Activated CD4-positive, alpha-beta memory T cell treated with anti-CD3 and anti-CD28 coated beads, Interleukin-2, amount 10 ng/mL, durations not matched to agents 7 days and 5 days (primary cell): ENCODE measurements around the gene SNX8. TPM values are rescaled to one million over a fixed set of nuclear protein-coding genes. Genes with fewer than 3 reads are reported as not detected.

Source experiments
- CTCF ChIA-PET: fragments of 350-600 bp; sonication (Branson Sonifier 250); formaldehyde crosslinking; loops from one replicate; lab custom pipeline; 2021; ENCODE audit warnings: antibody characterized with exemption, inconsistent platforms; lab: Charles Lee
- POLR2A ChIA-PET: fragments of 350-600 bp; sonication (Branson Sonifier 250); formaldehyde crosslinking; loops from one replicate; lab custom pipeline; 2021; ENCODE audit warnings: antibody characterized with exemption; lab: Charles Lee
- DNase-seq: peaks from one replicate; pipeline ENCODE4 v3.0.0-alpha.2; 2020
- H3K27ac Mint-ChIP-seq: one replicate; pipeline ENCODE4 v1.8.0; 2021; ENCODE audit warnings: mild to moderate bottlenecking, mixed read lengths
- H3K27me3 Mint-ChIP-seq: one replicate; pipeline ENCODE4 v1.8.0; 2021; ENCODE audit warnings: mixed read lengths
- H3K36me3 Mint-ChIP-seq: one replicate; pipeline ENCODE4 v1.8.0; 2021; ENCODE audit warnings: low read depth, mixed read lengths
- H3K4me1 Mint-ChIP-seq: one replicate; pipeline ENCODE4 v1.8.0; 2021; ENCODE audit warnings: mixed read lengths
- H3K4me3 Mint-ChIP-seq: one replicate; pipeline ENCODE4 v1.8.0; 2021; ENCODE audit warnings: mild to moderate bottlenecking, mixed read lengths
- H3K9me3 Mint-ChIP-seq: one replicate; pipeline ENCODE4 v1.8.0; 2021; ENCODE audit warnings: mixed read lengths
- total RNA-seq, 2 experiments: library from RNA; stranded (reverse); gene quantifications; one replicate each; pipeline ENCODE4 v1.2.3, GENCODE V29; 2021

The SNX8 gene
- total RNA-seq, 2 experiments from 2014 or later, result 22.4 to 26.8 TPM

- no peaks in the 10 kb centered on the region for H3K27me3 Mint-ChIP-seq
- peaks cover 34% of the 10 kb centered on the region for H3K4me1 Mint-ChIP-seq
- peaks cover 12% of the 10 kb centered on the region for H3K36me3 Mint-ChIP-seq
- no peak for DNase-seq
- POLR2A ChIA-PET, result no interaction called here
- CTCF ChIA-PET, result interaction anchor here (1.3 kb wide), 1 partner anchor 96 kb away, joined by 3 read pairs; no protein-coding TSS in a partner anchor
- H3K4me3 Mint-ChIP-seq, result no peak overlapping the region
- H3K27ac Mint-ChIP-seq, result no peak overlapping the region
- H3K9me3 Mint-ChIP-seq, result no peaks in the 10 kb centered on the region
These were observed 62.1 kb downstream of the SNX8 start for GRCh38 chr7:2251841-2252771.

- Mint-ChIP-seq H3K9me3 (no peaks in the 10 kb centered on the region), H3K27ac (no peak overlapping the region), H3K4me1 (peaks cover 34% of the 10 kb centered on the region), H3K36me3 (peaks cover 12% of the 10 kb centered on the region), H3K4me3 (no peak overlapping the region), H3K27me3 (no peaks in the 10 kb centered on the region)
- no peak for DNase-seq
- ChIA-PET CTCF (interaction anchor here (1.3 kb wide), 1 partner anchor 97 kb away, joined by 3 read pairs; no protein-coding TSS in a partner anchor), POLR2A (interaction anchor here (1.0 kb wide), 1 partner anchor 9 kb away, joined by 5 read pairs; the partner anchor contains the start of genes MRM2 and NUDT1)
These were observed 62.9 kb downstream of the SNX8 start for GRCh38 chr7:2251381-2251780.

GRCh38 chr7:2249744-2250323, 64.4 kb downstream of the SNX8 start:
- H3K9me3 Mint-ChIP-seq, result no peaks in the 10 kb centered on the region
- peaks cover 16% of the 10 kb centered on the region for H3K36me3 Mint-ChIP-seq
- CTCF ChIA-PET, result interaction anchor here (0.6 to 2.3 kb wide), 2 partner anchors 34 to 98 kb away, joined by 3 to 17 read pairs; no protein-coding TSS in a partner anchor
- no peaks in the 10 kb centered on the region for H3K27me3 Mint-ChIP-seq
- H3K4me3 Mint-ChIP-seq, result no peak overlapping the region
- peak overlapping the region; percentile 62 for H3K27ac Mint-ChIP-seq
- H3K4me1 Mint-ChIP-seq, result peaks cover 36% of the 10 kb centered on the region
- POLR2A ChIA-PET, result interaction anchor here (2.3 kb wide), 1 partner anchor 18 kb away, joined by 6 read pairs; no protein-coding TSS in a partner anchor
- no peak for DNase-seq

GRCh38 chr7:2248984-2249694, 65.1 kb downstream of the SNX8 start:
- peak overlapping the region; percentile 62 for H3K27ac Mint-ChIP-seq
- H3K4me1 Mint-ChIP-seq, result peaks cover 40% of the 10 kb centered on the region
- peaks cover 16% of the 10 kb centered on the region for H3K36me3 Mint-ChIP-seq
- H3K4me3 Mint-ChIP-seq, result peak overlapping the region; percentile 10
- no peaks in the 10 kb centered on the region for H3K9me3 Mint-ChIP-seq
- H3K27me3 Mint-ChIP-seq, result no peaks in the 10 kb centered on the region
- POLR2A ChIA-PET, result interaction anchor here (1.4 to 2.3 kb wide), 2 partner anchors 17 to 35 kb away, joined by 5 to 6 read pairs; no protein-coding TSS in a partner anchor
- peak; percentile 44 for DNase-seq
- CTCF ChIA-PET, result interaction anchor here (0.6 to 2.3 kb wide), 6 partner anchors 10 to 643 kb away, joined by 3 to 17 read pairs (median 4); partner anchors contain the start of gene MAD1L1

- Mint-ChIP-seq H3K4me1 (peaks cover 48% of the 10 kb centered on the region), H3K4me3 (no peak overlapping the region), H3K27me3 (no peaks in the 10 kb centered on the region), H3K27ac (no peak overlapping the region), H3K36me3 (peaks cover 16% of the 10 kb centered on the region), H3K9me3 (no peaks in the 10 kb centered on the region)
- ChIA-PET CTCF (interaction anchor here (1.8 to 2.3 kb wide), 2 partner anchors 12 to 101 kb away, joined by 4 to 17 read pairs; no protein-coding TSS in a partner anchor), POLR2A (interaction anchor here (2.3 kb wide), 1 partner anchor 16 kb away, joined by 6 read pairs; no protein-coding TSS in a partner anchor)
- DNase-seq, result peak; percentile 32
These were observed 66.9 kb downstream of the SNX8 start for GRCh38 chr7:2247141-2247995.

GRCh38 chr7:2245883-2246675, 68.2 kb downstream of the SNX8 start:
- H3K4me1 Mint-ChIP-seq, result peaks cover 51% of the 10 kb centered on the region
- no peak overlapping the region for H3K4me3 Mint-ChIP-seq
- H3K9me3 Mint-ChIP-seq, result no peaks in the 10 kb centered on the region
- no peaks in the 10 kb centered on the region for H3K27me3 Mint-ChIP-seq
- H3K27ac Mint-ChIP-seq, result no peak overlapping the region
- H3K36me3 Mint-ChIP-seq, result peaks cover 20% of the 10 kb centered on the region
- no peak for DNase-seq
- ChIA-PET POLR2A (interaction anchor here (1.0 kb wide), 1 partner anchor 13 kb away, joined by 3 read pairs; the partner anchor contains the start of gene MAD1L1), CTCF (interaction anchor here (0.8 kb wide), 1 partner anchor 102 kb away, joined by 3 read pairs; no protein-coding TSS in a partner anchor)

- CTCF ChIA-PET, result no interaction called here
- Mint-ChIP-seq H3K4me3 (no peak overlapping the region), H3K27ac (no peak overlapping the region)
These were observed 69.7 kb downstream of the SNX8 start for GRCh38 chr7:2244404-2244995.

GRCh38 chr7:2243458-2243857, 70.8 kb downstream of the SNX8 start:
- Mint-ChIP-seq H3K4me1 (peaks cover 47% of the 10 kb centered on the region), H3K27me3 (no peaks in the 10 kb centered on the region), H3K4me3 (peak overlapping the region; percentile 92), H3K36me3 (peaks cover 18% of the 10 kb centered on the region), H3K9me3 (no peaks in the 10 kb centered on the region), H3K27ac (no peak overlapping the region)
- CTCF ChIA-PET, result interaction anchor here (1.0 kb wide), 1 partner anchor 105 kb away, joined by 3 read pairs; no protein-coding TSS in a partner anchor
- no peak for DNase-seq
- POLR2A ChIA-PET, result no interaction called here

More at GRCh38 chr7:2244404-2244995, 69.7 kb downstream of the SNX8 start:
- POLR2A ChIA-PET, result interaction anchor here (1.3 kb wide), 1 partner anchor 12 kb away, joined by 4 read pairs; the partner anchor contains the start of gene MAD1L1
- Mint-ChIP-seq H3K9me3 (no peaks in the 10 kb centered on the region), H3K27me3 (no peaks in the 10 kb centered on the region), H3K36me3 (peaks cover 16% of the 10 kb centered on the region), H3K4me1 (peaks cover 56% of the 10 kb centered on the region)
- DNase-seq, result no peak

- peak; percentile 34 for DNase-seq
- peak overlapping the region; percentile 92 for H3K4me3 Mint-ChIP-seq
- H3K4me1 Mint-ChIP-seq, result peaks cover 42% of the 10 kb centered on the region
- POLR2A ChIA-PET, result interaction anchor here (0.9 to 2.7 kb wide), 8 partner anchors 8 to 711 kb away, joined by 3 to 38 read pairs (median 4); partner anchors contain the start of gene MAD1L1
- no peaks in the 10 kb centered on the region for H3K27me3 Mint-ChIP-seq
- CTCF ChIA-PET, result interaction anchor here (1.0 to 1.7 kb wide), 2 partner anchors 105 kb away, joined by 3 to 8 read pairs; no protein-coding TSS in a partner anchor
- no peaks in the 10 kb centered on the region for H3K9me3 Mint-ChIP-seq
- H3K36me3 Mint-ChIP-seq, result peaks cover 25% of the 10 kb centered on the region
- H3K27ac Mint-ChIP-seq, result peak overlapping the region; percentile 85
These were observed 71.5 kb downstream of the SNX8 start for GRCh38 chr7:2242541-2243429.
